Osteoblast (primary cell): ENCODE measurements around the gene CELF4. TPM values are rescaled to one million over a fixed set of nuclear protein-coding genes. Genes with fewer than 3 reads are reported as not detected.
A peak's percentile ranks its signal among the peaks of the same experiment; 100 is the strongest.

Source experiments
- DNase-seq: peaks from one replicate; pipeline ENCODE4 v3.0.0; 2011; ENCODE audit warnings: low spot score, mixed read lengths; ENCODE audit not compliant: insufficient read length; ENCODE audit errors: missing footprints
- H2AFZ ChIP-seq: 2 replicates; pipeline ENCODE4 v1.6.0; 2011; ENCODE audit warnings: mild to moderate bottlenecking, low read length
- H3K27ac ChIP-seq: 2 replicates; pipeline ENCODE4 v1.5.1; 2011; ENCODE audit warnings: mild to moderate bottlenecking, low read depth, low read length, moderate library complexity
- H3K27me3 ChIP-seq: 2 replicates; pipeline ENCODE4 v1.6.0; 2012; ENCODE audit warnings: mild to moderate bottlenecking, control low read depth, inconsistent platforms, low read length, moderate library complexity; ENCODE audit not compliant: insufficient read depth
- H3K36me3 ChIP-seq: 2 replicates; pipeline ENCODE4 v1.5.1; 2011; ENCODE audit warnings: mild to moderate bottlenecking, low read length, control low read depth, moderate library complexity; ENCODE audit not compliant: insufficient read depth
- H3K4me1 ChIP-seq: 2 replicates; pipeline ENCODE4 v1.5.1; 2011; ENCODE audit warnings: mild to moderate bottlenecking, low read length, control low read depth, moderate library complexity; ENCODE audit not compliant: insufficient read depth
- H3K4me2 ChIP-seq: 2 replicates; pipeline ENCODE4 v1.6.0; 2011; ENCODE audit warnings: mild to moderate bottlenecking, low read length; ENCODE audit not compliant: insufficient read depth
- H3K4me3 ChIP-seq: fragments of 200-600 bp; sonication (generic); 3 replicates; pipeline ENCODE4 v1.5.1; 2012; ENCODE audit warnings: mild to moderate bottlenecking, low read length, inconsistent platforms; ENCODE audit not compliant: insufficient read depth
- H3K79me2 ChIP-seq: 2 replicates; pipeline ENCODE4 v1.6.0; 2012; ENCODE audit warnings: mild to moderate bottlenecking, low read length, control low read depth, inconsistent platforms; ENCODE audit not compliant: insufficient read depth
- H3K9me3 ChIP-seq: 2 replicates; pipeline ENCODE4 v1.5.1; 2011; ENCODE audit warnings: low read depth, low read length, control low read depth
- H4K20me1 ChIP-seq: 2 replicates; pipeline ENCODE4 v1.6.0; 2012; ENCODE audit warnings: mild to moderate bottlenecking, low read length, control low read depth; ENCODE audit not compliant: insufficient read depth
- CTCF ChIP-seq: IDR thresholded peaks from 2 replicates; pipeline ENCODE4 v1.5.1; 2011; ENCODE audit warnings: mild to moderate bottlenecking, low read depth, low read length, moderate library complexity; ENCODE audit errors: extremely low read depth
- total RNA-seq: library from RNA; depleted of rRNA; stranded (reverse); fragments of >200 nt; gene quantifications from 2 replicates; pipeline ENCODE4 v1.2.3, GENCODE V29; 2012

CELF4 gene
- total RNA-seq, 1 donor: not detected

- no peak overlapping the region for H3K4me2 ChIP-seq
- no peaks in the 10 kb centered on the region for H3K9me3 ChIP-seq
- peaks cover 5% of the 10 kb centered on the region for H3K4me1 ChIP-seq
- no peak for TF ChIP-seq CTCF
- H3K27ac ChIP-seq: no peak overlapping the region
- H3K4me3 ChIP-seq: no peak overlapping the region
- no peaks in the 10 kb centered on the region for H3K79me2 ChIP-seq
- no peaks in the 10 kb centered on the region for H3K27me3 ChIP-seq
- H3K36me3 ChIP-seq: no peaks in the 10 kb centered on the region
- no peaks in the 10 kb centered on the region for H4K20me1 ChIP-seq
- H2AFZ ChIP-seq: no peak overlapping the region
- peak; percentile 82 for DNase-seq
These were observed 174.4 kb downstream of the CELF4 start for GRCh38 chr18:37391156-37391555.

- Histone ChIP-seq H2AFZ (no peak overlapping the region), H3K4me1 (peaks cover 5% of the 10 kb centered on the region), H3K36me3 (no peaks in the 10 kb centered on the region), H3K4me3 (no peak overlapping the region), H3K27me3 (no peaks in the 10 kb centered on the region), H3K9me3 (no peaks in the 10 kb centered on the region), H3K27ac (no peak overlapping the region), H3K4me2 (no peak overlapping the region), H4K20me1 (no peaks in the 10 kb centered on the region), H3K79me2 (no peaks in the 10 kb centered on the region)
- no peak for TF ChIP-seq CTCF
- DNase-seq: peak; percentile 30
These were observed 174.9 kb downstream of the CELF4 start for GRCh38 chr18:37390687-37391086.

GRCh38 chr18:37389684-37390368, 175.8 kb downstream of the CELF4 start:
- no peaks in the 10 kb centered on the region for H3K9me3 ChIP-seq
- H3K27ac ChIP-seq: no peak overlapping the region
- peaks cover 5% of the 10 kb centered on the region for H3K4me1 ChIP-seq
- no peaks in the 10 kb centered on the region for H3K36me3 ChIP-seq
- no peak overlapping the region for H3K4me3 ChIP-seq
- no peaks in the 10 kb centered on the region for H3K79me2 ChIP-seq
- H3K27me3 ChIP-seq: no peaks in the 10 kb centered on the region
- H4K20me1 ChIP-seq: no peaks in the 10 kb centered on the region
- no peak for TF ChIP-seq CTCF
- no peak overlapping the region for H3K4me2 ChIP-seq
- no peak overlapping the region for H2AFZ ChIP-seq
- DNase-seq: peak; percentile 59

- no peaks in the 10 kb centered on the region for H3K79me2 ChIP-seq
- TF ChIP-seq CTCF: no peak
- DNase-seq: peak; percentile 36
These were observed 176.6 kb downstream of the CELF4 start for GRCh38 chr18:37389041-37389440.

More at GRCh38 chr18:37389041-37389440, 176.6 kb downstream of the CELF4 start:
- Histone ChIP-seq H3K36me3 (no peaks in the 10 kb centered on the region), H2AFZ (no peak overlapping the region), H3K27me3 (no peaks in the 10 kb centered on the region), H3K4me2 (no peak overlapping the region), H3K4me1 (no peaks in the 10 kb centered on the region), H3K4me3 (no peak overlapping the region), H3K27ac (no peak overlapping the region), H3K9me3 (no peaks in the 10 kb centered on the region), H4K20me1 (no peaks in the 10 kb centered on the region)
